HFFc6 (cell line): ENCODE data around the gene OR10J4. TPM values are rescaled to one million over a fixed set of nuclear protein-coding genes. Genes with fewer than 3 reads are reported as not detected.
A peak's percentile ranks its signal among the peaks of the same experiment; 100 is the strongest.

Experiments used
- DNase-seq: peaks from one replicate; pipeline ENCODE4 v3.0.0-alpha.2; 2018
- H3K27ac Mint-ChIP-seq: 2 replicates; pipeline ENCODE4 v1.8.0; 2020; ENCODE audit warnings: mild to moderate bottlenecking, mixed read lengths
- H3K27me3 Mint-ChIP-seq: 2 replicates; pipeline ENCODE4 v1.8.0; 2021; ENCODE audit warnings: mild to moderate bottlenecking, moderate library complexity, mixed read lengths; ENCODE audit not compliant: insufficient read depth
- H3K36me3 Mint-ChIP-seq: 2 replicates; pipeline ENCODE4 v1.8.0; 2021; ENCODE audit warnings: low read depth, mixed read lengths
- H3K4me1 Mint-ChIP-seq: 2 replicates; pipeline ENCODE4 v1.8.0; 2020; ENCODE audit warnings: low read depth, mixed read lengths
- H3K4me3 Mint-ChIP-seq: 2 replicates; pipeline ENCODE4 v1.8.0; 2020; ENCODE audit warnings: mild to moderate bottlenecking, moderate library complexity, mixed read lengths
- H3K9me3 Mint-ChIP-seq: 2 replicates; pipeline ENCODE4 v1.8.0; 2020; ENCODE audit warnings: mild to moderate bottlenecking, mixed read lengths
- long read RNA-seq: library from polyadenylated mRNA; unstranded; transcript quantifications from one replicate; pipeline ENCODE4 v2.0.0, GENCODE V29; 2019
- total RNA-seq, 6 experiments: library from RNA; stranded (reverse); fragmentation: NEBNext Ultra II Directional; extraction: Animal tissue kit (Norgen Biotek cat#: 25700); gene quantifications; 2 replicates in 1 of 6; 3 replicates in 5 of 6; pipeline ENCODE4 v1.2.3, GENCODE V29; 2021
- TF ChIP-seq, protein P1 (sequence below): fragments of 200-600 bp; sonication (generic); IDR thresholded peaks from 2 replicates; pipeline ENCODE4 v1.5.0; 2021; ENCODE audit warnings: antibody characterized with exemption, mild to moderate bottlenecking

The OR10J4 gene
- total RNA-seq, result not detected
- long read RNA-seq, result 0 reads

DNA sequence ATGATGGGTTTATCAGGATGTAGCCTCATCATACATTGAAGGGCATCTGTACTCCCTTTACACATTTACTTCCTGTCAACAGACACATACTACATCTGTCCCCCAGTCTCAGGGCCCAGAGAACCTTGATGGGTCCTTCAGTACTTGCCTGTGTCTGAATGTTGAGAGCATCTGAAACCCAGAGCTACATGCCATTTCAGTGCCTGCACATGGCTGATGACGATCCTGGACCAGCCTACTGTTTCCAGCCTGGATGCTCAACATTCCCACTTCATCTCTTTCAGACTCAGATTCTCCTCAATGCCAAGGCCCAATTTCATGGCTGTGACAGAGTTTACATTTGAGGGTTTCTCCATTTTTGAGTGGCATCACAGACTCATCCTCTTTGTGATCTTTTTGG lies at the start of gene OR10J4:
Gene OR10J4 (plus strand): TSS at position 301 of the 400 bp plus-strand sequence.
- DNase-seq, result no peak
- Mint-ChIP-seq H3K27ac (no peak within 1 kb of the TSS), H3K4me3 (no peak within 1 kb of the TSS), H3K27me3 (no peaks in the 10 kb centered on the region; the same call in 1 of the 2 replicates), H3K4me1 (peaks cover 36% of the 10 kb centered on the region), H3K36me3 (no peaks in the 10 kb centered on the region), H3K9me3 (no peaks in the 10 kb centered on the region; the same call in 1 of the 2 replicates)
- TF ChIP-seq, protein P1, sequence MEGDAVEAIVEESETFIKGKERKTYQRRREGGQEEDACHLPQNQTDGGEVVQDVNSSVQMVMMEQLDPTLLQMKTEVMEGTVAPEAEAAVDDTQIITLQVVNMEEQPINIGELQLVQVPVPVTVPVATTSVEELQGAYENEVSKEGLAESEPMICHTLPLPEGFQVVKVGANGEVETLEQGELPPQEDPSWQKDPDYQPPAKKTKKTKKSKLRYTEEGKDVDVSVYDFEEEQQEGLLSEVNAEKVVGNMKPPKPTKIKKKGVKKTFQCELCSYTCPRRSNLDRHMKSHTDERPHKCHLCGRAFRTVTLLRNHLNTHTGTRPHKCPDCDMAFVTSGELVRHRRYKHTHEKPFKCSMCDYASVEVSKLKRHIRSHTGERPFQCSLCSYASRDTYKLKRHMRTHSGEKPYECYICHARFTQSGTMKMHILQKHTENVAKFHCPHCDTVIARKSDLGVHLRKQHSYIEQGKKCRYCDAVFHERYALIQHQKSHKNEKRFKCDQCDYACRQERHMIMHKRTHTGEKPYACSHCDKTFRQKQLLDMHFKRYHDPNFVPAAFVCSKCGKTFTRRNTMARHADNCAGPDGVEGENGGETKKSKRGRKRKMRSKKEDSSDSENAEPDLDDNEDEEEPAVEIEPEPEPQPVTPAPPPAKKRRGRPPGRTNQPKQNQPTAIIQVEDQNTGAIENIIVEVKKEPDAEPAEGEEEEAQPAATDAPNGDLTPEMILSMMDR, result no peak

GRCh38 chr1:159406821-159407220 lies 25.2 kb upstream of the OR10J4 start:
- H3K27me3 Mint-ChIP-seq, result no peaks in the 10 kb centered on the region; the same call in 1 of the 2 replicates
- TF ChIP-seq, protein P1, result no peak
- H3K4me3 Mint-ChIP-seq, result no peak overlapping the region
- no peaks in the 10 kb centered on the region for H3K36me3 Mint-ChIP-seq
- H3K27ac Mint-ChIP-seq, result no peak overlapping the region
- no peak for DNase-seq
- peaks cover 2% of the 10 kb centered on the region; the same call in 1 of the 2 replicates for H3K9me3 Mint-ChIP-seq
- H3K4me1 Mint-ChIP-seq, result no peaks in the 10 kb centered on the region

DNA sequence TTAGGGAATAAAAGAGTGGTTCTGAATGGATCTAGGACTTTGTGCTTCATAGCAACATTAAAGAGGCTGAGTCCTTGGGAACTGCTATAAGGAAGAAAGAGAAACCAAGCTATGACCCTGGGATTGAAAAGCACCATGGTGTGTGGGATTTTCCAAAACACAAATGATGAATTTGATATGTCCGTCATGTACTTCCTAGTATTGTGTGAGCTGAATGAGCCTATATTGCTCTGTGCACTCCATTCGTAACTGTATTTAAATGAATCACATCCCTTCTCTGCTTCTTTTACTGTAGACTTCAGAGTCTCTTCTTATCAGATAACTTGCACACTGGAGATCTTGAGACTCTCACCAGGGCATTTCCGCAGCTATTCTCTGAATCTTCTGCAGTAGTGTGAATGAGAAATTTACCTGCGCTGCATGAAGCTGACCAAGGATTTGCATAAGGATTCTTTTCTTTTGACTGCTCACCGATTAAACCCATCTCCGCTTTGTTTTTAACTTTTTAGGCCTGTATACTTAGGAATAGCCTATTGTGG lies 23.1 kb upstream of the OR10J4 start:
- Mint-ChIP-seq H3K9me3 (peaks cover 5% of the 10 kb centered on the region; the same call in 1 of the 2 replicates), H3K27me3 (no peaks in the 10 kb centered on the region; the same call in 1 of the 2 replicates), H3K4me1 (no peaks in the 10 kb centered on the region), H3K27ac (no peak overlapping the region), H3K36me3 (no peaks in the 10 kb centered on the region), H3K4me3 (no peak overlapping the region)
- no peak for DNase-seq
- TF ChIP-seq, protein P1, result no peak

- Mint-ChIP-seq H3K9me3 (peaks cover 20% of the 10 kb centered on the region), H3K27ac (no peak overlapping the region), H3K4me1 (peaks cover 14% of the 10 kb centered on the region; the same call in 1 of the 2 replicates), H3K27me3 (no peaks in the 10 kb centered on the region; the same call in 1 of the 2 replicates), H3K4me3 (no peak overlapping the region), H3K36me3 (peaks cover 11% of the 10 kb centered on the region)
- TF ChIP-seq, protein P1, result peak; percentile 55
- DNase-seq, result no peak
These were observed 10.2 kb upstream of the OR10J4 start for GRCh38 chr1:159421821-159422220.

GRCh38 chr1:159428536-159428935 lies 3.5 kb upstream of the OR10J4 start:
- TF ChIP-seq, protein P1, result no peak
- Mint-ChIP-seq H3K36me3 (no peaks in the 10 kb centered on the region), H3K27me3 (no peaks in the 10 kb centered on the region; the same call in 1 of the 2 replicates), H3K9me3 (no peaks in the 10 kb centered on the region; the same call in 1 of the 2 replicates), H3K27ac (peak overlapping the region; percentile 81), H3K4me3 (peak overlapping the region; percentile 69; the same call in 1 of the 2 replicates), H3K4me1 (peaks cover 49% of the 10 kb centered on the region)
- DNase-seq, result no peak
